Trophoblast cell (in vitro differentiated cells and primary cell): Measurements from ENCODE around the gene PAX3.

Source experiments
- DNase-seq, 2 donors: peaks; one replicate each; pipeline ENCODE4 v3.0.0-alpha.2; 2016
- H2AFZ ChIP-seq: 2 replicates; pipeline ENCODE4 v1.6.1; 2013; ENCODE audit warnings: low read length, moderate library complexity, mild to moderate bottlenecking; ENCODE audit not compliant: insufficient read depth, poor library complexity
- H2AK5ac ChIP-seq: 2 replicates; pipeline ENCODE4 v1.6.1; 2013; ENCODE audit warnings: mild to moderate bottlenecking, low read length
- H2BK120ac ChIP-seq: 2 replicates; pipeline ENCODE4 v1.6.1; 2013; ENCODE audit warnings: low read length, mild to moderate bottlenecking, moderate library complexity; ENCODE audit not compliant: insufficient read depth, poor library complexity
- H2BK12ac ChIP-seq: 2 replicates; pipeline ENCODE4 v1.6.1; 2013; ENCODE audit warnings: mild to moderate bottlenecking, low read length, moderate library complexity
- H2BK5ac ChIP-seq: 2 replicates; pipeline ENCODE4 v1.6.1; 2013; ENCODE audit warnings: low read length, low read depth, moderate library complexity, mild to moderate bottlenecking; ENCODE audit not compliant: poor library complexity
- H3K14ac ChIP-seq: 2 replicates; pipeline ENCODE4 v1.6.1; 2013; ENCODE audit warnings: mild to moderate bottlenecking, low read length
- H3K18ac ChIP-seq: 2 replicates; pipeline ENCODE4 v1.6.1; 2013; ENCODE audit warnings: mild to moderate bottlenecking, low read length
- H3K23ac ChIP-seq: 2 replicates; pipeline ENCODE4 v1.6.1; 2013; ENCODE audit warnings: low read length
- H3K27ac ChIP-seq: 2 replicates; pipeline ENCODE4 v1.5.1; 2013; ENCODE audit warnings: low read depth, mild to moderate bottlenecking, inconsistent platforms, low read length, moderate library complexity
- H3K27me3 ChIP-seq: 2 replicates; pipeline ENCODE4 v1.6.1; 2013; ENCODE audit warnings: inconsistent platforms, mild to moderate bottlenecking, low read length, moderate library complexity; ENCODE audit not compliant: insufficient read depth
- H3K36me3 ChIP-seq, 2 experiments: 1 replicate in 1 of 2; 2 replicates in 1 of 2; pipeline ENCODE4 v1.6.1; 2013; ENCODE audit warnings: low read length in 2 of 2, mild to moderate bottlenecking in 2 of 2, moderate library complexity in 1 of 2; ENCODE audit not compliant: insufficient read depth in 2 of 2, control insufficient read depth in 1 of 2
- H3K4ac ChIP-seq: 2 replicates; pipeline ENCODE4 v1.6.1; 2013; ENCODE audit warnings: low read depth, mild to moderate bottlenecking, low read length, moderate library complexity
- H3K4me1 ChIP-seq, 2 experiments: 1 replicate in 1 of 2; 2 replicates in 1 of 2; pipeline ENCODE4 v1.6.1; 2013; ENCODE audit warnings: low read length in 2 of 2, mild to moderate bottlenecking in 2 of 2, moderate library complexity in 1 of 2; ENCODE audit not compliant: insufficient read depth in 2 of 2, control insufficient read depth in 1 of 2
- H3K4me2 ChIP-seq: 2 replicates; pipeline ENCODE4 v1.6.1; 2013; ENCODE audit warnings: inconsistent platforms, mild to moderate bottlenecking, low read length, moderate library complexity
- H3K4me3 ChIP-seq: 2 replicates; pipeline ENCODE4 v1.5.1; 2013; ENCODE audit warnings: mild to moderate bottlenecking, low read depth, low read length, inconsistent platforms
- H3K79me1 ChIP-seq: one replicate; pipeline ENCODE4 v1.6.1; 2013; ENCODE audit warnings: low read length
- H3K79me2 ChIP-seq: 2 replicates; pipeline ENCODE4 v1.6.1; 2013; ENCODE audit warnings: low read length, mild to moderate bottlenecking; ENCODE audit not compliant: control insufficient read depth, insufficient read depth, poor library complexity
- H3K9ac ChIP-seq: 2 replicates; pipeline ENCODE4 v1.6.1; 2013; ENCODE audit warnings: mild to moderate bottlenecking, low read length
- H3K9me3 ChIP-seq: 2 replicates; pipeline ENCODE4 v1.6.1; 2013; ENCODE audit warnings: low read depth, mild to moderate bottlenecking, control low read depth, inconsistent platforms, low read length; ENCODE audit not compliant: insufficient read depth
- H4K12ac ChIP-seq: 2 replicates; pipeline ENCODE4 v1.6.1; 2013; ENCODE audit warnings: low read depth, mild to moderate bottlenecking, low read length, moderate library complexity
- H4K8ac ChIP-seq: 2 replicates; pipeline ENCODE4 v1.6.1; 2013; ENCODE audit warnings: low read depth, mild to moderate bottlenecking, low read length, moderate library complexity
- H4K91ac ChIP-seq: one replicate; pipeline ENCODE4 v1.6.1; 2013; ENCODE audit warnings: low read depth, mild to moderate bottlenecking, low read length, moderate library complexity
- WGBS: extraction: QIAGEN DNeasy Blood & Tissue Kit; methylation state at CpG from one replicate; pipeline ENCODE4 v1.1.7; 2013; ENCODE audit warnings: missing lambda C conversion rate; ENCODE audit not compliant: insufficient read length, insufficient coverage; ENCODE audit errors: extremely low coverage; 5-methylcytosine and 5-hydroxymethylcytosine counted together

The PAX3 gene

DNA sequence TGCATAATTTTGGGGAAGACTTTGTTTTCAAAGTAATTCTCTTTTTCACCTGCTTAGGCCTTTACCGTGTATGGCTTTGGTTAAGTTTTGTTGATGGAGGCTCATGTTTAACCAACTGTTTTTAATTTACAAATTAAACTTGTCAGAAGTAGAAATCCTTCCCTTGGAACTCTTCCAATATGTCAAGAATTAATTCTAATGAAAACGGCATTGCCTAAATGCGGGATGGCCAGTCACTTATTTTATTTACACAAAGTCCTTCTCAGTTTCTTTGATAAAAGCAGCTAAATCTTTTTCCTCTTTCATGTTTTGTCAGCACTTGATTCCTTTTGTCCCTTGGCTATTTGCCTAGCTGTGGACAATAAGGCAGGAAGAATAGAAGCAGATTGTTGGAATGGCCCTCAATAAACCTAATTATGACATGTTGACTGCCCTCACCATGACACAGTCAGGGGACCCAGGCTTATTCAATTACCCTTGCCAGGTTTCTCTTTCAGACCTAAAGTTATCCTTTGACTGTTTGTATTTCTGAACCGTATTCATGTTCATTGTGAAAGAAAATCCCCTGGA, 26.3 kb downstream of the PAX3 start:
- Histone ChIP-seq H3K27ac (no peak overlapping the region), H2AFZ (no peak overlapping the region), H3K79me1 (no peaks in the 10 kb centered on the region), H3K79me2 (no peaks in the 10 kb centered on the region), H4K91ac (no peak overlapping the region), H3K23ac (no peak overlapping the region), H3K36me3 (no peaks in the 10 kb centered on the region), H4K8ac (no peak overlapping the region), H4K12ac (no peak overlapping the region), H2BK12ac (no peak overlapping the region), H2AK5ac (no peak overlapping the region), H3K4me3 (no peak overlapping the region), H3K14ac (no peak overlapping the region), H3K4me1 (no peaks in the 10 kb centered on the region), H3K4ac (no peak overlapping the region), H3K18ac (no peak overlapping the region), H2BK120ac (no peak overlapping the region), H2BK5ac (no peak overlapping the region), H3K4me2 (no peak overlapping the region), H3K9me3 (no peaks in the 10 kb centered on the region), H3K27me3 (no peaks in the 10 kb centered on the region), H3K9ac (no peak overlapping the region)
- no CpG with 5 or more reads among the region's 4 CpGs for WGBS
- DNase-seq = no peak

DNA sequence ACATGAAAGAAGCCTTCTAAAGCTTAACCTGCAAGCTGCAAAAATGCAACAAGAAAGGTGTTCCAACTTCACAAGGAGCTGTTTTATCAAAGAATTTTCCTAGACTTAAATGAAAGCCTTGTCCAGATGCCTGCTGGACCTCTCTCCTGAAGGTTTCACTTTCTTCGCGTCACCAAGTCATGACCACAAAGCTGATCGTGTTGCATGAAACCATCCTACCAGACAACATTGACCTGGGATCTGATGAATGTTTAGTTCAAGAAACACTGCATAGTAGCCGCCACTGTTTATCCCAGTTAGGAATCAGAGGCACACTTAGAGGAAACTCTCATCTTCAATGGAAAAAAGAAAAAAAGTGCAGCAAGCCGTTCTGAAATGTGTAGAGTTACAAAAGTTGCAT, 26.9 kb downstream of the PAX3 start:
- Histone ChIP-seq H3K79me2 (no peaks in the 10 kb centered on the region), H3K27ac (no peak overlapping the region), H3K79me1 (no peaks in the 10 kb centered on the region), H2AK5ac (no peak overlapping the region), H2AFZ (no peak overlapping the region), H3K27me3 (no peaks in the 10 kb centered on the region), H3K4me3 (no peak overlapping the region), H3K4me1 (no peaks in the 10 kb centered on the region), H3K23ac (no peak overlapping the region), H3K4me2 (no peak overlapping the region), H4K12ac (no peak overlapping the region), H4K91ac (no peak overlapping the region), H3K4ac (no peak overlapping the region), H4K8ac (no peak overlapping the region), H3K18ac (no peak overlapping the region), H3K9me3 (no peaks in the 10 kb centered on the region), H3K14ac (no peak overlapping the region), H3K9ac (no peak overlapping the region), H2BK120ac (no peak overlapping the region), H3K36me3 (no peaks in the 10 kb centered on the region), H2BK12ac (no peak overlapping the region), H2BK5ac (no peak overlapping the region)
- no peak for DNase-seq
- WGBS = no CpG with 5 or more reads among the region's 5 CpGs

DNA sequence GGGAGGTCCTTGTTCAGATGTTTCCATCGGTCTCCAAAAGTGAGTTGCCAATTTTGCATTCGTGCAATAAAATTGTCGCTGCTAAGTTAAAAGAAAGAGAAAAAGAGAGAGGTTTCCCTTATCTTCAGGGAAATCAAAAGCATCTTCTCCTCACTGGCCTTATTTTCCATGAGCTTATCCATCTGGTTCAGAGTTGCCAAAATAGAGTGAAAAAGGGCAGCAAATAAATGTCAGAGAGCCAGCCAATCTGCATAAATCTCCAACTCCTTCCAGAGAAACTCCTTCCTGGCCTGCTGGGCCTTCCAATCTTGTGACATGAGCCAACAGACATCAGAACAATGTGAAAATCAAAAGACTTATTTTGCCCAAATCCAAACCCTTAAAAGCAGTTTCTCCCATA, 28.4 kb downstream of the PAX3 start:
- Histone ChIP-seq H3K14ac (no peak overlapping the region), H4K8ac (no peak overlapping the region), H4K12ac (no peak overlapping the region), H3K36me3 (no peaks in the 10 kb centered on the region), H3K18ac (no peak overlapping the region), H3K4me2 (no peak overlapping the region), H2BK120ac (no peak overlapping the region), H3K79me1 (no peaks in the 10 kb centered on the region), H3K4me1 (no peaks in the 10 kb centered on the region), H3K9ac (no peak overlapping the region), H3K27ac (no peak overlapping the region), H3K9me3 (no peaks in the 10 kb centered on the region), H3K23ac (no peak overlapping the region), H2AK5ac (no peak overlapping the region), H2AFZ (no peak overlapping the region), H3K4ac (no peak overlapping the region), H2BK12ac (no peak overlapping the region), H3K79me2 (no peaks in the 10 kb centered on the region), H2BK5ac (no peak overlapping the region), H3K4me3 (no peak overlapping the region), H3K27me3 (peaks cover 2% of the 10 kb centered on the region), H4K91ac (no peak overlapping the region)
- WGBS = no CpG with 5 or more reads among the region's 3 CpGs
- DNase-seq = no peak

DNA sequence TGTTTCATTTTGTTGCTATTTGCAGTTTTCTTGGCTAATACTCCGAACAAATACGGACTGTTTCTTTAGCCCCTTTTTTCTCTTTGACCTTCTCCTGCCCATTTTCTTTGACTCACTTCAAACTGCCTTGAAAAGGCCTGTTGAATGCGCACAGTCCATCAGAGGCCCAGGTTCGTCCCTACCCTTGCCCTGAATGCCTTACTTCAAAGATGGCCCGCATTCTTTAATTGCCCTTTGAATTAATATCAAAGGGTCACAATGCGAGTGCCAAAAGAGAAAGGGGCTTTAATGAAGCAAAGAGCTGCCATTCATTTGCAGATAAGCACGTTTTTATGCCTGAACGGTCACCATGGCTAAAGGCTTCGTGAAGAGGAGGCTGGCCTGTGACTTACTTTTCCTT, 29.7 kb downstream of the PAX3 start:
- Histone ChIP-seq H3K9ac (no peak overlapping the region), H2BK12ac (no peak overlapping the region), H3K27ac (no peak overlapping the region), H2AFZ (no peak overlapping the region), H3K4me3 (no peak overlapping the region), H4K12ac (no peak overlapping the region), H3K4me1 (peaks cover 0 to 2% of the 10 kb centered on the region in 2 experiments), H2BK5ac (no peak overlapping the region), H3K14ac (no peak overlapping the region), H3K4ac (no peak overlapping the region), H3K27me3 (peaks cover 2% of the 10 kb centered on the region), H3K23ac (no peak overlapping the region), H3K36me3 (no peaks in the 10 kb centered on the region), H3K4me2 (no peak overlapping the region), H3K79me2 (no peaks in the 10 kb centered on the region), H3K79me1 (no peaks in the 10 kb centered on the region), H4K8ac (no peak overlapping the region), H3K9me3 (no peaks in the 10 kb centered on the region), H2AK5ac (no peak overlapping the region), H4K91ac (no peak overlapping the region), H2BK120ac (no peak overlapping the region), H3K18ac (no peak overlapping the region)
- DNase-seq = no peak
- no CpG with 5 or more reads among the region's 9 CpGs for WGBS
